SK-N-SH (cell line): ENCODE data around the gene TEN1. TPM values are rescaled to one million over a fixed set of nuclear protein-coding genes. Genes with fewer than 3 reads are reported as not detected.

ENCODE experiments used
- CTCF ChIA-PET: fragments of 300-600, 350-600 bp; formaldehyde crosslinking; extraction: SDS; loops from one replicate; lab custom pipeline; 2021; lab: Yijun Ruan, JAX
- POLR2A ChIA-PET: fragments of 350-600 bp; sonication (Branson Sonifier 250); formaldehyde crosslinking; extraction: SDS; loops from one replicate; lab custom pipeline; 2020; ENCODE audit warnings: antibody characterized with exemption, inconsistent platforms; lab: Yijun Ruan, JAX
- DNase-seq: peaks from one replicate; pipeline ENCODE4 v3.0.0; 2012
- H2AFZ ChIP-seq: fragments of 200-600 bp; sonication (generic); 2 replicates; pipeline ENCODE4 v1.8.1; 2016; ENCODE audit warnings: antibody characterized with exemption, mild to moderate bottlenecking, low read depth
- H3F3A ChIP-seq: fragments of 200-600 bp; sonication (generic); replicated peaks from 2 replicates; pipeline ENCODE3; 2016; ENCODE audit warnings: antibody characterized with exemption, mild to moderate bottlenecking; ENCODE audit not compliant: insufficient read depth
- H3K27ac ChIP-seq, 2 experiments: fragments of 200-500 bp in 1 of 2; fragments of 200-600 bp in 1 of 2; sonication (Bioruptor generic) in 1 of 2; sonication (generic), shearing (Covaris generic) in 1 of 2; 2 replicates each; pipeline versions ENCODE4 v1.5.1 to v1.6.1; 2014 to 2016; ENCODE audit warnings: low read depth in 2 of 2, inconsistent platforms in 1 of 2, low read length in 1 of 2, mild to moderate bottlenecking in 1 of 2, mixed read lengths in 1 of 2
- H3K27me3 ChIP-seq: fragments of 200-600 bp; sonication (generic), shearing (Covaris generic); 2 replicates; pipeline ENCODE4 v1.6.1; 2016; ENCODE audit warnings: mixed run types; ENCODE audit not compliant: insufficient read depth
- H3K36me3 ChIP-seq, 2 experiments: fragments of 200-500 bp in 1 of 2; fragments of 200-600 bp in 1 of 2; sonication (Bioruptor generic) in 1 of 2; sonication (generic) in 1 of 2; replicated peaks in 1 of 2; 2 replicates each; pipeline versions ENCODE3 to v1.5.1; 2014 to 2016; ENCODE audit warnings: low read length in 1 of 2, mild to moderate bottlenecking in 1 of 2; ENCODE audit not compliant: insufficient read depth in 2 of 2, control insufficient read depth in 1 of 2
- H3K4me1 ChIP-seq, 2 experiments: fragments of 200-500 bp in 1 of 2; fragments of 200-600 bp in 1 of 2; sonication (Bioruptor generic) in 1 of 2; sonication (generic), shearing (Covaris generic) in 1 of 2; 2 replicates each; pipeline versions ENCODE4 v1.5.1 to v1.6.1; 2014 to 2016; ENCODE audit warnings: low read depth in 1 of 2, low read length in 1 of 2, mixed run types in 1 of 2; ENCODE audit not compliant: insufficient read depth in 2 of 2, control insufficient read depth in 1 of 2
- H3K4me2 ChIP-seq: fragments of 200-600 bp; sonication (generic), shearing (Covaris generic); 2 replicates; pipeline ENCODE4 v1.6.1; 2017; ENCODE audit warnings: mixed run types
- H3K4me3 ChIP-seq, 2 experiments: fragments of 200-500 bp in 1 of 2; fragments of 200-600 bp in 1 of 2; sonication (Bioruptor generic) in 1 of 2; sonication (generic), shearing (Covaris generic) in 1 of 2; 2 replicates each; pipeline versions ENCODE4 v1.5.1 to v1.8.1; 2014 to 2016; ENCODE audit warnings: low read depth in 2 of 2, inconsistent platforms in 1 of 2, low read length in 1 of 2, mild to moderate bottlenecking in 1 of 2, mixed read lengths in 1 of 2, moderate library complexity in 1 of 2
- H3K79me2 ChIP-seq: fragments of 200-600 bp; sonication (generic); 2 replicates; pipeline ENCODE4 v1.8.1; 2017; ENCODE audit warnings: mild to moderate bottlenecking; ENCODE audit not compliant: insufficient read depth
- H3K9ac ChIP-seq: fragments of 200-600 bp; sonication (generic); 2 replicates; pipeline ENCODE4 v1.6.1; 2017; ENCODE audit warnings: mixed run types
- H3K9me2 ChIP-seq: fragments of 200-600 bp; sonication (generic); 2 replicates; pipeline ENCODE4 v1.6.1; 2017; ENCODE audit warnings: mixed run types
- H3K9me3 ChIP-seq: fragments of 200-600 bp; sonication (generic); 2 replicates; pipeline ENCODE4 v1.6.1; 2017; ENCODE audit warnings: mixed run types, mild to moderate bottlenecking, moderate library complexity
- H4K20me1 ChIP-seq: fragments of 200-600 bp; sonication (generic); 2 replicates; pipeline ENCODE4 v1.6.1; 2017; ENCODE audit warnings: mild to moderate bottlenecking, mixed run types; ENCODE audit not compliant: insufficient read depth
- CHD2 ChIP-seq: fragments of 150-350 bp; IDR thresholded peaks from 2 replicates; pipeline ENCODE4 v1.6.1; 2018; ENCODE audit warnings: low read length; ENCODE audit not compliant: partially characterized antibody
- FOSL2 ChIP-seq: IDR thresholded peaks from 2 replicates; pipeline ENCODE4 v1.4.0; 2012; ENCODE audit warnings: low read depth, mild to moderate bottlenecking, moderate library complexity, borderline replicate concordance
- GABPA ChIP-seq: IDR thresholded peaks from 2 replicates; pipeline ENCODE4 v1.4.0; 2012; ENCODE audit warnings: low read depth, mild to moderate bottlenecking
- JUND ChIP-seq: IDR thresholded peaks from 2 replicates; pipeline ENCODE4 v1.4.0; 2012
- MXI1 ChIP-seq: IDR thresholded peaks from 2 replicates; pipeline ENCODE4 v1.6.1; 2012; ENCODE audit warnings: mild to moderate bottlenecking, low read depth, low read length, improper control_type of control experiment
- NRF1 ChIP-seq: IDR thresholded peaks from 2 replicates; pipeline ENCODE4 v1.6.1; 2012; ENCODE audit warnings: low read depth, mild to moderate bottlenecking, low read length
- RAD21 ChIP-seq: IDR thresholded peaks from 2 replicates; pipeline ENCODE4 v1.6.1; 2012; ENCODE audit warnings: mild to moderate bottlenecking, low read length
- RCOR1 ChIP-seq: fragments of 150-350 bp; IDR thresholded peaks from 2 replicates; pipeline ENCODE4 v1.6.1; 2017; ENCODE audit warnings: antibody characterized with exemption, low read length
- RXRA ChIP-seq: IDR thresholded peaks from 2 replicates; pipeline ENCODE4 v1.4.0; 2012; ENCODE audit warnings: low read depth, mild to moderate bottlenecking, borderline replicate concordance
- SIN3A ChIP-seq: IDR thresholded peaks from 2 replicates; pipeline ENCODE4 v1.6.1; 2012; ENCODE audit warnings: low read depth, mild to moderate bottlenecking, low read length, moderate library complexity, borderline replicate concordance
- TCF12 ChIP-seq: IDR thresholded peaks from 2 replicates; pipeline ENCODE4 v1.4.0; 2012
- WGBS: methylation state at CpG from one replicate; pipeline ENCODE4 v1.1.6; 2017; ENCODE audit warnings: low lambda C conversion rate; 5-methylcytosine and 5-hydroxymethylcytosine counted together
- polyA plus RNA-seq, 3 experiments: library from polyadenylated mRNA; depleted of rRNA; stranded (reverse); fragments of >200 nt; gene quantifications; 2 replicates each; pipeline ENCODE4 v1.2.3, GENCODE V29; 2012
- TF ChIP-seq, protein P1 (sequence below): fragments of 200-600 bp; sonication (generic); IDR thresholded peaks from 2 replicates; pipeline ENCODE4 v1.6.1; 2017; ENCODE audit warnings: antibody characterized with exemption, mild to moderate bottlenecking, moderate library complexity
- TF ChIP-seq, protein P2 (sequence below): fragments of 150-350 bp; IDR thresholded peaks from 2 replicates; pipeline ENCODE4 v1.6.1; 2016; ENCODE audit warnings: mild to moderate bottlenecking, low read depth, low read length
- TF ChIP-seq, protein P3 (sequence below): IDR thresholded peaks from 2 replicates; pipeline ENCODE4 v1.4.0; 2012; ENCODE audit warnings: low read depth, borderline replicate concordance
- TF ChIP-seq, protein P4 (sequence below): IDR thresholded peaks from 2 replicates; pipeline ENCODE4 v1.4.0; 2012; ENCODE audit warnings: low read depth, borderline replicate concordance
- TF ChIP-seq, protein P5 (sequence below): IDR thresholded peaks from 2 replicates; pipeline ENCODE4; 2012

Gene TEN1
- polyA plus RNA-seq, 1 of the 3 experiments (the other 2 are of a cell fraction) = 33.6 TPM

DNA sequence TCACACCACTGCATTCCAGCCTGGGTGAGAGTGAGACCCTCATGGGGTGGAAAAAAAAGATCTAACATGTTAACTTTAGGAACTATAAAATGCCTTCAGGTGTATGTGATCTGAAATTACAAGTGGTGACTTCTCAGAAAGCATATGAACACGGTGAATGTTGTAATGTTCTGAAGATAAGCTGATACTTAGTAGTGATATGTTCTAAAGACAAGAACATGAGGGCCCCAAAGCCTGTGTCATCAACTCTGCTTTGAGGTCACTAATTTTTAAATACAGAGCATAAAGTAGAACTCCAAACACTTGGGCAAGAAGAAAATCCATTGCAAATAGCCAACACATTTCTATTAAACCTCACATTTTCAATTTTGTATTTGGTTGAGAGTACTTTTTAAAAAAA is 35.5 kb upstream of the TEN1 start:
- H3K4me1 ChIP-seq = peaks cover 0 to 8% of the 10 kb centered on the region in 2 experiments; a peak in 1 of 4 replicates
- DNase-seq = no peak
- H3K9me2 ChIP-seq = no peaks in the 10 kb centered on the region
- no peak overlapping the region for H3K4me3 ChIP-seq
- TF ChIP-seq NRF1 (no peak), JUND (no peak), MXI1 (no peak), RXRA (no peak), TCF12 (no peak), FOSL2 (no peak), RAD21 (no peak), SIN3A (no peak), GABPA (no peak), RCOR1 (no peak), CHD2 (no peak)
- TF ChIP-seq, protein P1, sequence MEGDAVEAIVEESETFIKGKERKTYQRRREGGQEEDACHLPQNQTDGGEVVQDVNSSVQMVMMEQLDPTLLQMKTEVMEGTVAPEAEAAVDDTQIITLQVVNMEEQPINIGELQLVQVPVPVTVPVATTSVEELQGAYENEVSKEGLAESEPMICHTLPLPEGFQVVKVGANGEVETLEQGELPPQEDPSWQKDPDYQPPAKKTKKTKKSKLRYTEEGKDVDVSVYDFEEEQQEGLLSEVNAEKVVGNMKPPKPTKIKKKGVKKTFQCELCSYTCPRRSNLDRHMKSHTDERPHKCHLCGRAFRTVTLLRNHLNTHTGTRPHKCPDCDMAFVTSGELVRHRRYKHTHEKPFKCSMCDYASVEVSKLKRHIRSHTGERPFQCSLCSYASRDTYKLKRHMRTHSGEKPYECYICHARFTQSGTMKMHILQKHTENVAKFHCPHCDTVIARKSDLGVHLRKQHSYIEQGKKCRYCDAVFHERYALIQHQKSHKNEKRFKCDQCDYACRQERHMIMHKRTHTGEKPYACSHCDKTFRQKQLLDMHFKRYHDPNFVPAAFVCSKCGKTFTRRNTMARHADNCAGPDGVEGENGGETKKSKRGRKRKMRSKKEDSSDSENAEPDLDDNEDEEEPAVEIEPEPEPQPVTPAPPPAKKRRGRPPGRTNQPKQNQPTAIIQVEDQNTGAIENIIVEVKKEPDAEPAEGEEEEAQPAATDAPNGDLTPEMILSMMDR = no peak
- TF ChIP-seq, protein P2, sequence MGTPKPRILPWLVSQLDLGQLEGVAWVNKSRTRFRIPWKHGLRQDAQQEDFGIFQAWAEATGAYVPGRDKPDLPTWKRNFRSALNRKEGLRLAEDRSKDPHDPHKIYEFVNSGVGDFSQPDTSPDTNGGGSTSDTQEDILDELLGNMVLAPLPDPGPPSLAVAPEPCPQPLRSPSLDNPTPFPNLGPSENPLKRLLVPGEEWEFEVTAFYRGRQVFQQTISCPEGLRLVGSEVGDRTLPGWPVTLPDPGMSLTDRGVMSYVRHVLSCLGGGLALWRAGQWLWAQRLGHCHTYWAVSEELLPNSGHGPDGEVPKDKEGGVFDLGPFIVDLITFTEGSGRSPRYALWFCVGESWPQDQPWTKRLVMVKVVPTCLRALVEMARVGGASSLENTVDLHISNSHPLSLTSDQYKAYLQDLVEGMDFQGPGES = no peak
- TF ChIP-seq, protein P3, sequence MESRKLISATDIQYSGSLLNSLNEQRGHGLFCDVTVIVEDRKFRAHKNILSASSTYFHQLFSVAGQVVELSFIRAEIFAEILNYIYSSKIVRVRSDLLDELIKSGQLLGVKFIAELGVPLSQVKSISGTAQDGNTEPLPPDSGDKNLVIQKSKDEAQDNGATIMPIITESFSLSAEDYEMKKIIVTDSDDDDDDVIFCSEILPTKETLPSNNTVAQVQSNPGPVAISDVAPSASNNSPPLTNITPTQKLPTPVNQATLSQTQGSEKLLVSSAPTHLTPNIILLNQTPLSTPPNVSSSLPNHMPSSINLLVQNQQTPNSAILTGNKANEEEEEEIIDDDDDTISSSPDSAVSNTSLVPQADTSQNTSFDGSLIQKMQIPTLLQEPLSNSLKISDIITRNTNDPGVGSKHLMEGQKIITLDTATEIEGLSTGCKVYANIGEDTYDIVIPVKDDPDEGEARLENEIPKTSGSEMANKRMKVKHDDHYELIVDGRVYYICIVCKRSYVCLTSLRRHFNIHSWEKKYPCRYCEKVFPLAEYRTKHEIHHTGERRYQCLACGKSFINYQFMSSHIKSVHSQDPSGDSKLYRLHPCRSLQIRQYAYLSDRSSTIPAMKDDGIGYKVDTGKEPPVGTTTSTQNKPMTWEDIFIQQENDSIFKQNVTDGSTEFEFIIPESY = no peak
- TF ChIP-seq, protein P4, sequence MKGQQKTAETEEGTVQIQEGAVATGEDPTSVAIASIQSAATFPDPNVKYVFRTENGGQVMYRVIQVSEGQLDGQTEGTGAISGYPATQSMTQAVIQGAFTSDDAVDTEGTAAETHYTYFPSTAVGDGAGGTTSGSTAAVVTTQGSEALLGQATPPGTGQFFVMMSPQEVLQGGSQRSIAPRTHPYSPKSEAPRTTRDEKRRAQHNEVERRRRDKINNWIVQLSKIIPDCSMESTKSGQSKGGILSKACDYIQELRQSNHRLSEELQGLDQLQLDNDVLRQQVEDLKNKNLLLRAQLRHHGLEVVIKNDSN = no peak
- TF ChIP-seq, protein P5, sequence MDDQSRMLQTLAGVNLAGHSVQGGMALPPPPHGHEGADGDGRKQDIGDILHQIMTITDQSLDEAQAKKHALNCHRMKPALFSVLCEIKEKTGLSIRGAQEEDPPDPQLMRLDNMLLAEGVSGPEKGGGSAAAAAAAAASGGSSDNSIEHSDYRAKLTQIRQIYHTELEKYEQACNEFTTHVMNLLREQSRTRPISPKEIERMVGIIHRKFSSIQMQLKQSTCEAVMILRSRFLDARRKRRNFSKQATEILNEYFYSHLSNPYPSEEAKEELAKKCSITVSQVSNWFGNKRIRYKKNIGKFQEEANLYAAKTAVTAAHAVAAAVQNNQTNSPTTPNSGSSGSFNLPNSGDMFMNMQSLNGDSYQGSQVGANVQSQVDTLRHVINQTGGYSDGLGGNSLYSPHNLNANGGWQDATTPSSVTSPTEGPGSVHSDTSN = no peak
- H3K27me3 ChIP-seq = no peaks in the 10 kb centered on the region
- no peaks in the 10 kb centered on the region for H3K9me3 ChIP-seq
- H3K36me3 ChIP-seq = peaks cover 25 to 54% of the 10 kb centered on the region in 2 experiments
- ChIA-PET CTCF (interaction anchor here (1.7 kb wide), 1 partner anchor 62 kb away, joined by 5 read pairs; no protein-coding TSS in a partner anchor), POLR2A (no interaction called here)
- 90% methylated on average over 1 of the region's 1 CpG for WGBS
- peaks cover 17% of the 10 kb centered on the region for H3F3A ChIP-seq
- H3K4me2 ChIP-seq = no peak overlapping the region
- H3K79me2 ChIP-seq = peaks cover 5% of the 10 kb centered on the region; the same call in 1 of the 2 replicates
- H4K20me1 ChIP-seq = no peaks in the 10 kb centered on the region
- H3K27ac ChIP-seq = no peak overlapping the region
- no peak overlapping the region for H3K9ac ChIP-seq
- no peak overlapping the region for H2AFZ ChIP-seq
